Fibroblast of lung (primary cell): ENCODE results near the gene NDFIP2.

Experiments used
- CTCF ChIP-seq, 2 donors: IDR thresholded peaks in 1 of 2; conservative IDR thresholded peaks in 1 of 2; 1 replicate in 1 of 2; 2 replicates in 1 of 2; pipeline ENCODE4 v1.5.1; 2011 to 2012; ENCODE audit warnings: low read length in 2 of 2, control low read depth in 1 of 2, inconsistent platforms in 1 of 2, low read depth in 1 of 2, mild to moderate bottlenecking in 1 of 2
- EZH2 ChIP-seq: IDR thresholded peaks from 2 replicates; pipeline ENCODE4 v1.5.1; 2012; ENCODE audit warnings: low read length, control low read depth, mild to moderate bottlenecking; ENCODE audit errors: missing control alignments

GRCh38 chr13:79490824-79491223, 9.9 kb downstream of the NDFIP2 start:
- TF ChIP-seq CTCF (conservative IDR thresholded peaks at IDR 0.05 in 1 of 2, IDR thresholded peaks at IDR 0.05 in 1 of 2; ENCODE audit: low read depth in 1 of 2, low read length in 2 of 2) (no peak), EZH2 (no peak)
